ENCODE measurements around the gene VPS26C. TPM values are rescaled to one million over a fixed set of nuclear protein-coding genes. Genes with fewer than 3 reads are reported as not detected.

Gene VPS26C
- total and polyA plus RNA-seq, 2 of the 13 experiments (the other 11 are each of a cell fraction or from before 2014, with no cell fraction given): 30.3 to 39.7 TPM

GRCh38 chr21:37244501-37245095, 22.5 kb downstream of the VPS26C start (continued):
- TF ChIP-seq FIP1L1 (IDR thresholded peaks at IDR 0.05; ENCODE audit: borderline replicate concordance, insufficient read depth, low read depth, low read length): no peak

- WGBS (ENCODE audit: low lambda C conversion rate): 100% methylated on average over 4 of the region's 6 CpGs
- no TSS peak for BruUV-seq (replicated peaks)
- Histone ChIP-seq H3K27me3 (ENCODE audit: control insufficient read depth in 1 of 2, insufficient read depth in 2 of 2, low read length in 2 of 2) (no peaks in the 10 kb centered on the region), H2AFZ (ENCODE audit: low read length) (no peak overlapping the region), H3K9me3 (ENCODE audit: low read length) (no peaks in the 10 kb centered on the region), H3K36me3 (replicated peaks in 1 of 2; ENCODE audit: control insufficient read depth in 1 of 2, insufficient read depth in 2 of 2, low read length in 2 of 2) (peaks cover 1 to 15% of the 10 kb centered on the region in 2 experiments; a peak in 2 of 5 replicates), H3K4me3 (replicated peaks in 1 of 3; ENCODE audit: insufficient read depth in 1 of 3, low read depth in 2 of 3, low read length in 3 of 3) (no peak overlapping the region), H3K27ac (ENCODE audit: extremely low read length, insufficient read depth, low read length) (no peak overlapping the region), H3K79me2 (ENCODE audit: insufficient read depth, low read length) (peaks cover 44% of the 10 kb centered on the region), H3K4me2 (ENCODE audit: low read depth, low read length) (no peak overlapping the region), H4K20me1 (ENCODE audit: insufficient read depth, low read length) (no peaks in the 10 kb centered on the region), H3K9ac (ENCODE audit: insufficient read depth, low read depth, low read length) (no peak overlapping the region), H3K4me1 (ENCODE audit: insufficient read depth, low read length) (no peaks in the 10 kb centered on the region)
- DNase-seq (ENCODE audit: low spot score) (no peak), FAIRE-seq (no peak), ATAC-seq (no peak)
- in situ Hi-C loops (cut with HindIII; ENCODE audit: extremely low pct_ligation_motif_present, low pct_unique_long_range_greater_than_20kb) (no loop called here), intact Hi-C loops (cut with micrococcal nuclease; ENCODE audit: unreplicated experiment) (no loop called here)
- TF ChIP-seq AGO2 (optimal IDR thresholded peaks at IDR 0.05; ENCODE audit: low read depth, low read length) (no peak), SP1 (IDR thresholded peaks at IDR 0.05) (no peak), SP1 (CRISPR knock-in tag; IDR thresholded peaks at IDR 0.05) (no peak), HCFC1 (IDR thresholded peaks at IDR 0.05; ENCODE audit: low read depth, low read length) (no peak), KLF15 (CRISPR knock-in tag; IDR thresholded peaks at IDR 0.05; ENCODE audit: borderline replicate concordance) (no peak), MEIS1 (CRISPR knock-in tag; IDR thresholded peaks at IDR 0.05; ENCODE audit: borderline replicate concordance) (no peak), SYNCRIP (IDR thresholded peaks at IDR 0.05; ENCODE audit: insufficient read depth, low read depth, low read length) (no peak), TBX3 (IDR thresholded peaks at IDR 0.05; ENCODE audit: borderline replicate concordance) (no peak), HDAC1 (CRISPR knock-in tag; IDR thresholded peaks at IDR 0.05) (no peak), SIN3A (IDR thresholded peaks at IDR 0.05; ENCODE audit: borderline replicate concordance, low read depth, low read length) (no peak), BCLAF1 (IDR thresholded peaks at IDR 0.05) (no peak), MTF1 (CRISPR knock-in tag; IDR thresholded peaks at IDR 0.05) (no peak), KDM2A (CRISPR knock-in tag; IDR thresholded peaks at IDR 0.05; ENCODE audit: borderline replicate concordance, low read depth) (no peak)
- CTCF ChIA-PET (ENCODE audit: low intra/inter-chr PET ratio, low total read pairs): no interaction called here
- POLR2A ChIA-PET: no interaction called here
Observed at GRCh38 chr21:37243961-37244360, 23.2 kb downstream of the VPS26C start.

All from HepG2 (cell line).